ENCODE measurements around the gene LDB1. TPM values are rescaled to one million over a fixed set of nuclear protein-coding genes. Genes with fewer than 3 reads are reported as not detected.

LDB1 gene
- total RNA-seq, 1 experiment from 2014 or later, result 63.9 TPM

DNA sequence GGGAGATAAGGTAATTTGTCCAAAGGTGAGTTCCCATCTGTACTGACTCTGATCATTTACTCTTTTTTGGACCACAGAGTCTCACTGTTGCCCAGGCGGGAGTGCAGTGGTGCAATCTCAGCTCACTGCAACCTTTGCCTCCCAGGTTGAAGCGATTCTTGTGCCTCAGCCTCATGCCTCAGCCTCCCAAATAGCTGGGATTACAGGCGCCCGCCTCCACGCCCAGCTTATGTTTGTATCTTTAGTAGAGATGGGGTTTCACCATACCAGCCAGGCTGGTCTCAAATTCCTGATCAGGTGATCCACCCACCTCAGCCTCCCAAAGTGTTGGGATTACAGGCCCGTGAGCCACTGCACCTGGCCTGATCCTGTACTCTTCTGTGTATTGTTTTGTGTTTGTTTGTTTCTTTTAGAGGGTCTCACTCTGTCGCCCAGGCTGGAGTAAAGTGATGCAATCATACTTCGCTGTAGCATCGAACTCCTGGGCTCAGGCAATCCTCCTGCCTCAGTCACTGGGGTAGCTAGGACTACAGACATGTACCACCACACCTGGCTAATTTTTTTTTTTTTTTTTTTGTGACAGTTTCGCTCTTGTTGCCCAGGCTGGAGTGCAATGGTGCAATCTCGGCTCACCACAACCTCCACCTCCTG, 34.4 kb upstream of the LDB1 start:
- DNase-seq (ENCODE audit: low read depth, low spot score), result no peak
- no peak overlapping the region for H2AFZ ChIP-seq (ENCODE audit: low read depth, low read length, poor library complexity, severe bottlenecking)
- H3K4me3 ChIP-seq (replicated peaks in 1 of 2; ENCODE audit: low read depth in 1 of 2, low read length in 2 of 2), result no peak overlapping the region
- CTCF ChIA-PET, result interaction anchor here (0.8 kb wide), 1 partner anchor 15 kb away, joined by 4 read pairs; no protein-coding TSS in a partner anchor
- H3K4me2 ChIP-seq (ENCODE audit: low read length), result no peak overlapping the region; the same call in 1 of the 2 replicates
- no TSS peak for BruUV-seq (replicated peaks)
- H3K9me2 ChIP-seq (ENCODE audit: insufficient read depth), result no peaks in the 10 kb centered on the region
- peaks cover 43 to 62% of the 10 kb centered on the region in 2 experiments for H3K36me3 ChIP-seq (ENCODE audit: control insufficient read depth in 1 of 2, insufficient read depth in 2 of 2, low read length in 2 of 2)
- RAD21 ChIA-PET (ENCODE audit: low non-redundant PET in 1 of 2, low total read pairs in 2 of 2, uncharacterized antibody in 2 of 2, unreplicated experiment in 2 of 2), result no interaction called here
- no peak for ATAC-seq
- no peaks in the 10 kb centered on the region for H3K9me3 ChIP-seq (ENCODE audit: control insufficient read depth in 1 of 2, insufficient read depth in 1 of 2, low read depth in 1 of 2, low read length in 2 of 2)
- H3K27ac ChIP-seq (ENCODE audit: low read depth, low read length), result no peak overlapping the region
- peaks cover 27 to 30% of the 10 kb centered on the region in 2 experiments for H3K4me1 ChIP-seq (ENCODE audit: control insufficient read depth in 1 of 2, insufficient read depth in 2 of 2, low read length in 2 of 2)
- TF ChIP-seq SP1 (IDR thresholded peaks at IDR 0.05; ENCODE audit: low read depth), result no peak
- TF ChIP-seq, protein P1, sequence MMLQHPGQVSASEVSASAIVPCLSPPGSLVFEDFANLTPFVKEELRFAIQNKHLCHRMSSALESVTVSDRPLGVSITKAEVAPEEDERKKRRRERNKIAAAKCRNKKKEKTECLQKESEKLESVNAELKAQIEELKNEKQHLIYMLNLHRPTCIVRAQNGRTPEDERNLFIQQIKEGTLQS (IDR thresholded peaks at IDR 0.05), result no peak
- no peak for TF ChIP-seq CBX3 (IDR thresholded peaks at IDR 0.05; ENCODE audit: low read depth)
- TF ChIP-seq POLR2AphosphoS5 (IDR thresholded peaks at IDR 0.05; ENCODE audit: low read depth, low read length), result no peak
- no peak for TF ChIP-seq EGR1 (IDR thresholded peaks at IDR 0.05; ENCODE audit: low read depth)
- no peak for TF ChIP-seq JUND (IDR thresholded peaks at IDR 0.05)
- no peak for TF ChIP-seq ELF1 (IDR thresholded peaks at IDR 0.05; ENCODE audit: borderline replicate concordance, low read depth)
- no peak for TF ChIP-seq SRF (IDR thresholded peaks at IDR 0.05; ENCODE audit: low read depth)
- no peak for TF ChIP-seq POLR2A (IDR thresholded peaks at IDR 0.05; ENCODE audit: borderline replicate concordance, extremely low read depth, insufficient read depth, insufficient read length)
- TF ChIP-seq, protein P2, sequence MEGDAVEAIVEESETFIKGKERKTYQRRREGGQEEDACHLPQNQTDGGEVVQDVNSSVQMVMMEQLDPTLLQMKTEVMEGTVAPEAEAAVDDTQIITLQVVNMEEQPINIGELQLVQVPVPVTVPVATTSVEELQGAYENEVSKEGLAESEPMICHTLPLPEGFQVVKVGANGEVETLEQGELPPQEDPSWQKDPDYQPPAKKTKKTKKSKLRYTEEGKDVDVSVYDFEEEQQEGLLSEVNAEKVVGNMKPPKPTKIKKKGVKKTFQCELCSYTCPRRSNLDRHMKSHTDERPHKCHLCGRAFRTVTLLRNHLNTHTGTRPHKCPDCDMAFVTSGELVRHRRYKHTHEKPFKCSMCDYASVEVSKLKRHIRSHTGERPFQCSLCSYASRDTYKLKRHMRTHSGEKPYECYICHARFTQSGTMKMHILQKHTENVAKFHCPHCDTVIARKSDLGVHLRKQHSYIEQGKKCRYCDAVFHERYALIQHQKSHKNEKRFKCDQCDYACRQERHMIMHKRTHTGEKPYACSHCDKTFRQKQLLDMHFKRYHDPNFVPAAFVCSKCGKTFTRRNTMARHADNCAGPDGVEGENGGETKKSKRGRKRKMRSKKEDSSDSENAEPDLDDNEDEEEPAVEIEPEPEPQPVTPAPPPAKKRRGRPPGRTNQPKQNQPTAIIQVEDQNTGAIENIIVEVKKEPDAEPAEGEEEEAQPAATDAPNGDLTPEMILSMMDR (IDR thresholded peaks at IDR 0.05 in 2 of 3, conservative IDR thresholded peaks at IDR 0.05 in 1 of 3; ENCODE audit: borderline replicate concordance in 1 of 3, insufficient read depth in 1 of 3, low read depth in 2 of 3, low read length in 2 of 3), result no peak
- TF ChIP-seq EZH2 (IDR thresholded peaks at IDR 0.05), result no peak
- TF ChIP-seq TCF7L2 (IDR thresholded peaks at IDR 0.05; ENCODE audit: borderline replicate concordance, extremely low read depth, insufficient read depth, insufficient read length), result no peak
- no peak for TF ChIP-seq ZNF274 (IDR thresholded peaks at IDR 0.05; ENCODE audit: low read depth, low read length)
- TF ChIP-seq RAD21 (IDR thresholded peaks at IDR 0.05; ENCODE audit: low read depth), result no peak
- TF ChIP-seq, protein P3, sequence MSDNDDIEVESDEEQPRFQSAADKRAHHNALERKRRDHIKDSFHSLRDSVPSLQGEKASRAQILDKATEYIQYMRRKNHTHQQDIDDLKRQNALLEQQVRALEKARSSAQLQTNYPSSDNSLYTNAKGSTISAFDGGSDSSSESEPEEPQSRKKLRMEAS (IDR thresholded peaks at IDR 0.05), result no peak
- TF ChIP-seq EZH2phosphoT487 (IDR thresholded peaks at IDR 0.05; ENCODE audit: borderline replicate concordance), result no peak
- peaks cover 81% of the 10 kb centered on the region for H3K79me2 ChIP-seq (ENCODE audit: insufficient read depth, low read length)
- H3K9ac ChIP-seq (ENCODE audit: low read length), result no peak overlapping the region
- peaks cover 24% of the 10 kb centered on the region; the same call in 1 of the 2 replicates for H4K20me1 ChIP-seq (ENCODE audit: insufficient read depth)
- no peaks in the 10 kb centered on the region for H3K27me3 ChIP-seq (ENCODE audit: insufficient read depth, low read length)
- POLR2A ChIA-PET, result interaction anchor here (1.2 kb wide), 1 partner anchor 26 kb away, joined by 3 read pairs; no protein-coding TSS in a partner anchor
- intact Hi-C loops (cut with micrococcal nuclease), result loop anchor here (5.0 kb wide), 1 partner anchor 348 kb away; the partner anchor contains the start of genes ACTR1A and SUFU

All from HCT116 (cell line).